HG03571 (cell line): ENCODE results near the gene SLC30A5.
A peak's percentile ranks its signal among the peaks of the same experiment; 100 is the strongest.

Source experiments
- ATAC-seq: cut with Tn5 transposase; IDR thresholded peaks from one replicate; pipeline ENCODE4 v1.9.1; 2021; ENCODE audit not compliant: unreplicated experiment

SLC30A5 gene

DNA sequence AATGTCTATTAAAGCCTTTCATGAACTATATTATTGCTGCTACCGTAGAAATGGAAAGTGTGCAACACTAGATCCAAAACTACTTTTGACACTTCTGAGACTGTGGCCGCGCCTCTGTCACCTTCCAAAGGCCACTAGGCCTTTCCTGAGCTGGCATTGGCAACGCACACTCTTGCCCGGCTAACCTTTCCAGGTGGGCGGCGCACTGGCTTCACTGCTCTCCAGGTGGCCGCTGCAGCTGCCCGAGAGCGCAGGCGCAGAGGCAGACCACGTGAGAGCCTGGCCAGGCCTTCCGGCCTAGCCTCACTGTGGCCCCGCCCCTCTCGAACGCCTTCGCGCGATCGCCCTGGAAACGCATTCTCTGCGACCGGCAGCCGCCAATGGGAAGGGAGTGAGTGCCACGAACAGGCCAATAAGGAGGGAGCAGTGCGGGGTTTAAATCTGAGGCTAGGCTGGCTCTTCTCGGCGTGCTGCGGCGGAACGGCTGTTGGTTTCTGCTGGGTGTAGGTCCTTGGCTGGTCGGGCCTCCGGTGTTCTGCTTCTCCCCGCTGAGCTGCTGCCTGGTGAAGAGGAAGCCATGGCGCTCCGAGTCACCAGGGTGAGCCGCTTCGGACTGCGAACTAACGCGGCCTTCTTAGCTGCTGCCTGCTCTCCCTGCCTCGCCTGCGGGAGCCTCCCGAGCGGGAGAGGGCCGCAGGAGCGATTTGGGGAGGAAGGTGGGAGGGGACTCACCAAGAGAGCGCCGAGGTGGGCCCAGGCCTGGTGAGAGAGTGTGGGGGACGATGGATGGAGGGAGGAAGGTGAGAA, 73.1 kb downstream of the SLC30A5 start, which contains the start of gene CCNB1:
Gene CCNB1, plus strand, starts transcription at position 465 of the 807 bp plus-strand sequence. Its CDS starts 113 bp downstream, at position 578.
- peak; percentile 99 for ATAC-seq

DNA sequence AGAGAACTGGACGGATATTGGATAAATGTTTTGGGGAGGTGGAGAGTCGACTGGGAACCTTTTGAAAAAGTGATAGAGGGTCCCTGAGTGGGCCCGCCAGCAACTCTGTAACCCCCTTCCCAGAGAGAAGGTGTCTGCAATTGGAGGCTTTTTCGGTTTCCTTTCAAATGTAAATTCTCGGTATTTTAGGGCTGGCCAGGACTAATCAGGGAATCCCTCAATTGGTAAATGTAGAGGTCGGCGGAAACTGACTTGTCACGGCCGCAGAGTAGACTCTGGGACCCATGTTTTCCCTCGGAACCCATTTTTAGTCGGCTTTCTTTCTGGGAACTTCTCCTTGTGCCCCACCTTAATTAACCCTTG, 73.7 kb downstream of the SLC30A5 start:
- no peak for ATAC-seq

DNA sequence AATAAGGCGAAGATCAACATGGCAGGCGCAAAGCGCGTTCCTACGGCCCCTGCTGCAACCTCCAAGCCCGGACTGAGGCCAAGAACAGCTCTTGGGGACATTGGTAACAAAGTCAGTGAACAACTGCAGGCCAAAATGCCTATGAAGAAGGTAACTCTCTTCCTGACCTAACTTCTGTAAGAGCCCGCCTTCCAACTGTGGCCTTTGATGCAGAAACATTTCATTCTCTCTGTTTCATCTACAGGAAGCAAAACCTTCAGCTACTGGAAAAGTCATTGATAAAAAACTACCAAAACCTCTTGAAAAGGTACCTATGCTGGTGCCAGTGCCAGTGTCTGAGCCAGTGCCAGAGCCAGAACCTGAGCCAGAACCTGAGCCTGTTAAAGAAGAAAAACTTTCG, 74.1 kb downstream of the SLC30A5 start:
- no peak for ATAC-seq

DNA sequence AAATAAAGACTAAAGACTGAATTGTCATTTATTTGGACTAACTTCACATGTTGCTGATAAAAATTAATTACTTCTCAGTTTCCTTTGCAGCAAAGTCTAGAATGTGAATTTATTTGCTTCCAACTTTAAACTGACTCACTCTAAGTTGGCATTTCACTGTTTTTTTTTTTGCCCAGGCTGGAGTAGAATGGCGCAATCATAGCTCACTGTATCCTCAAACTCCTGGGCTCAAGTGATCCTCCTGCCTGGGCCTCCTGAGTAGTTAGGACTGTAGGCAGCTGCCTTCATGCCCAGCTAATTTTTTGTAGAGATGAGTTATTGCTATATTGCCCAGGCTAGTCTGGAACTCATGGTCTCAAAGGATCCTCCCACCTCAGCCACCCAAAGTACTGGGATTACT, 76.7 kb downstream of the SLC30A5 start:
- ATAC-seq, result no peak

DNA sequence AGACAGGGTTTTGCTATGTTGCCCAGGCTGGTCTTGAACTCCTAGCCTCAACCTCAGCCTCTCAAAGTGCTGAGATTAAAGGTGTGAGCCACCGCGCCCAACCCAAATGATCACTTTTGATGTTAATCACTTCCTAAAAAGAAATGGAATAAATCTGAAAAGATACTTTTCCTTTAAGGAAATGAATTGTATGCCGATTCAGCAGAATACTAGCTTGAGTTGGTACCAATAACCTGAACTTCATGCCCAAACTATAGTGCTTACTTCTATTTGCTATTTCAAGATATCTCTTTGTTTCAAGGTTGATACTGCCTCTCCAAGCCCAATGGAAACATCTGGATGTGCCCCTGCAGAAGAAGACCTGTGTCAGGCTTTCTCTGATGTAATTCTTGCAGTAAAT, 77.2 kb downstream of the SLC30A5 start:
- no peak for ATAC-seq
